HAP-1 (cell line): ENCODE measurements around the gene SYNGR3.
"Not testable (repeated sequence)": the region's sequence is repeated elsewhere in the genome, so short reads cannot be mapped to it uniquely, and the experiment has no call there.

Source experiments
- DNase-seq, 2 experiments: peaks; one replicate each; pipeline ENCODE4 v3.0.0-alpha.2; 2016 to 2020; ENCODE audit warnings: low spot score in 2 of 2
- H3K27me3 ChIP-seq: fragments of 250-450 bp; sonication (Bioruptor Pico); 2 replicates; pipeline ENCODE4 v1.5.1; 2020; ENCODE audit warnings: low read depth, mild to moderate bottlenecking, moderate library complexity
- H3K36me3 ChIP-seq: fragments of 250-450 bp; sonication (Bioruptor Pico); replicated peaks from 2 replicates; pipeline ENCODE4 v1.5.1; 2020; ENCODE audit warnings: mild to moderate bottlenecking
- H3K4me1 ChIP-seq: fragments of 250-450 bp; sonication (Bioruptor Pico); 2 replicates; pipeline ENCODE4 v1.5.1; 2020; ENCODE audit warnings: mild to moderate bottlenecking
- H3K4me3 ChIP-seq: fragments of 250-450 bp; sonication (Bioruptor Pico); 2 replicates; pipeline ENCODE4 v1.5.1; 2020; ENCODE audit warnings: mild to moderate bottlenecking, moderate library complexity
- H3K9me3 ChIP-seq: fragments of 250-450 bp; sonication (Bioruptor Pico); 2 replicates; pipeline ENCODE4 v1.5.1; 2020; ENCODE audit warnings: mild to moderate bottlenecking, moderate library complexity
- in situ Hi-C: fragments of 300-500 bp; cut with MboI; formaldehyde crosslinking; loops from 3 replicates; pipeline ENCODE4 v1.14.3; 2020; ENCODE audit warnings: low sequenced_read_pairs, inconsistent platforms, mixed read lengths

SYNGR3 gene

DNA sequence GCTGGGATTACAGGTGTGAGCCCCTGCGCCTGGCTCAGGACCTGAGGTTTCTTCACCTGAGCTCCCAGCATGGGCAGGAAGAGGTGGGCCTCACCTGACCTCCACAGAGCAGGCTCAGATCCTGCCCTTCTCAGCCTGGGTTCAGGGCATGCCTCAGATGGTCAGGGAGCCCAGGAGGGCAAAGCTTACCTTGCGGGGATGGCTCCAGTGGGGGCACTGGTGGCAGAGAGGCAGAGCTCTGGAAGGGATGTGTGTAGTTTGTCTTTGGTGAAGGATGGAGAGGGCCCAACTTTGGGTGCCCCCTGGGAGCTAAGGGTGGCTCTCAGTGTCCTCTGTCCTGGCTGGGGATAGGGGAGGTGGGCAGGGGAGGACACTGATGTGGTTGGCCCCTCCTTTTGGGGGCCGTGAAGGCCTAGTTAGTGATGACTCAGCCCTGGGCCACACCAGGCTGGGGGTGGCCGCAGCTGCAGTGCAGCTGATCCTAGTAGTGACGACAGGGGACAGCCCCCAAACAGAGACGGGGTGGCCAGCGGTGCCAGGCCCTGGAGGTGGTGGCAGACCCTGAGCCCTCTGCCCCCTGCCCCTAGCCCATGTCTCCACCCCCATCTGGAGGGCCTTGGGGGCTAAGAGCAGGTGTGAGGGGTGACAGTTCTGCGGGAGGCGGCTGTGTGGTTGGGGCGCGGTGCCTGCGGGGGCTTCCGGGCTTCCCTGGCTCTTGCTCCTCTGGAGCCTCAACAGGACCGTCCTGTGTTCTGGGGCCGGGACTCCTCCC lies 42.7 kb downstream of the SYNGR3 start:
- in situ Hi-C loops, result no loop called here
- H3K4me3 ChIP-seq, result no peak overlapping the region

DNA sequence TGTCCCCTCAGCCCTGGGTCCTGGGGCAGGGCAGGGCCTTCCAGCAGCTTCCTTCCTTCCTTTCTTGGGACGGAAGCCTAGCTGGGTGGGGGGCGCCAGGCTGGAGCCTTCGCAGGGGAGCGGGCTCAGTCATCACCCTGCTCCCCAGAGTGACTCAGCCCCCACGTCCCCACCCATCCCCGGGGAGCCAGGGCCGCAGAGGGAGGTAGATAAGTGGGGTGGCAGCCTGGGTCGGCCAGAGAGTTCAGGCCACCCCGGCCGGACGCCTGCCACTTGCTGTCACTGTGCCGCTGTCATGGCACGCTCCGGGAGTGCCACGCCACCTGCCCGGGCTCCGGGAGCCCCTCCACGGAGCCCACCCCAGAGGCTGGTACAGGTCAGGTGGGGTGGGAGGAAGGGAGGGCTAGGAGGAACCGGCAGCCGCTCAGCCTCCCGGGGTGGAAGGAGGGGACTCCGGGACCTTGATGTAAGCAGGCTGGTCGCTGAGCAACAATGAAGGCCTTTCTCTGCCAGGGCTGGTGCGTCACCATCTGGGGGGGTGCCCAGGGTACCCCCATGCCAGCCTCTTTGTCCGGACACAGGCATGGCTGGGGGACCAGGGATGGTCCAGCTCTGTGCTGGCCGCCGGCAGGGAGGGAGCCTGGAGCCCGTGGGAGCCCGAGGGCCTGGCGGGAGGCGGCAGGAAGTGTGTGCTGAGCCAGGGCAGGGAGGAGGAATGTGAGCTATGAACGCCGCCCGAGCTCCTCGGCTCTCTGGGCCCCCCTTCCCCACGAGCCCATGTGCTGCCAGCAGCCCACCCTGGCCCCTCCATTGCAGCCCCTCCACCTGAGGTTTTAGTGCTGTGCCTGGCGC lies 43.5 kb downstream of the SYNGR3 start:
- no peak overlapping the region for H3K4me3 ChIP-seq
- H3K9me3 ChIP-seq, result no peaks in the 10 kb centered on the region
- H3K27me3 ChIP-seq, result no peaks in the 10 kb centered on the region
- in situ Hi-C loops, result no loop called here
- no peaks in the 10 kb centered on the region for H3K4me1 ChIP-seq
- DNase-seq, result no peak
- H3K36me3 ChIP-seq, result 0 out of 2 replicates have a peak, but pooled peaks cover 10% of the 10 kb centered on the region

More for the DNA sequence above, 42.7 kb downstream of the SYNGR3 start:
- Histone ChIP-seq H3K4me1 (peaks cover 3% of the 10 kb centered on the region; the same call in 1 of the 2 replicates), H3K9me3 (no peaks in the 10 kb centered on the region), H3K36me3 (0 out of 2 replicates have a peak, but pooled peaks cover 10% of the 10 kb centered on the region), H3K27me3 (no peaks in the 10 kb centered on the region)
- DNase-seq, result no peak

DNA sequence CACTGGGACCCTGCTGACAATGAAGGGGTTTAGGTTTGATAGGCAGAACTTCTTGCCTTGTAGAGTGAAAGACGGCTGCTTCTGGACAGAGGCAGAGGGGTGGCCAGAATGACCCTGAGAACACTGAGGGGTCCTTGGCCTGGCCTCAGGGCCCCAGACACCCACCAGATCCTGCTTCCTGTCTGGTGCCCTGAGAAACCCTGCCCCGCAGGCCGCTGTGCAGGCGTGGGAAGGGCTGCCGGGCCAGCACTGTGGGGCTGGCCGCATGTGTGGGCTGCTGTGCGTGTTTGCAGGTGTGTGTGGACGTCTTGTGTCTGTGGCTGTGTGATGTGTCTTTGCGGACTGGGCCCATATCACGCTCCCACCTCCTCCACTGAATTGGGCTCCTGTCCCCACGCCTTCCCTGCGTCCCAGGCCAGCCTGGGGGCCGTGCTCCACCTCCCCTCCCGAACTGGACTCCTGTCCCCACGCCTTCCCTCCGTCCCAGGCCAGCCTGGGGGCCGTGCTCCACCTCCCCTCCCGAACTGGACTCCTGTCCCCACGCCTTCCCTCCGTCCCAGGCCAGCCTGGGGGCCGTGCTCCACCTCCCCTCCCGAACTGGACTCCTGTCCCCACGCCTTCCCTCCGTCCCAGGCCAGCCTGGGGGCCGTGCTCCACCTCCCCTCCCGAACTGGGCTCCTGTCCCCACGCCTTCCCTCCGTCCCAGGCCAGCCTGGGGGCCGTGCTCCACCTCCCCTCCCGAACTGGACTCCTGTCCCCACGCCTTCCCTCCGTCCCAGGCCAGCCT lies 44.3 kb downstream of the SYNGR3 start:
- H3K4me1 ChIP-seq, in situ Hi-C loops, H3K27me3 ChIP-seq, H3K4me3 ChIP-seq, H3K9me3 ChIP-seq, H3K36me3 ChIP-seq, DNase-seq: not testable (repeated sequence)

DNA sequence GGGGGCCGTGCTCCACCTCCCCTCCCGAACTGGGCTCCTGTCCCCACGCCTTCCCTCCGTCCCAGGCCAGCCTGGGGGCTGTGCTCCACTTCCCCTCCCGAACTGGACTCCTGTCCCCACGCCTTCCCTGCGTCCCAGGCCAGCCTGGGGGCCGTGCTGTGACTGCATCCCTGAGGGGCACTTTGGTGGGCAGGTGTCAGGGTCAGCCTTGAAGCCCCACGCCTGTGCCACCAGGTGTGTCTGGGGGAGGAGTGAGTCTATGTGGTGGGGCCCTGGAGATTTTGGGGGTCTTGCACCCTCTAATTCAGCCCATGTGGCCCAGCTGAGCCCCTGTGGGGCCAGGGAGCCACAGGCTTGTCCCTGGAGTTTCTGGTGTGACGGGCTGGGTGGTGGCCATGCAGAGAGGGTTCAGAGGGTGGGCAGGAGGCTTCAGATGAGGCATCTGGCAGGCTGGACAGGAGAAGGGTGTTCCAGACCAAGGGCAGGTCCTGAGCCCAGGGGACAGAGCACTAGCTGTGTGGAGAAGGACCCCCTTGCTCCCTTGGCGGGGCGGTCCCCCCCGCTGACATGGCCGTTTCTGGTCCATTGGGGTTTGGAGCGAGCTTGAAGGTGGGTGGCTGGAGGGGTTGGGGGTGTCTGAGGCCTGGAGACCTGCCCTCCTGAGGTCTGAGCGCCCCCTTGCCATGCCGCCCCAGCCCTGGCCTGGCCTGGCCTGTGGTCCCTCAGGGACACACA lies 45.1 kb downstream of the SYNGR3 start:
- Histone ChIP-seq H3K4me3 (no peak overlapping the region), H3K9me3 (no peaks in the 10 kb centered on the region), H3K4me1 (no peaks in the 10 kb centered on the region), H3K27me3 (no peaks in the 10 kb centered on the region), H3K36me3 (peaks cover 7% of the 10 kb centered on the region; the same call in 1 of the 2 replicates)
- no peak for DNase-seq
- in situ Hi-C loops, result no loop called here

DNA sequence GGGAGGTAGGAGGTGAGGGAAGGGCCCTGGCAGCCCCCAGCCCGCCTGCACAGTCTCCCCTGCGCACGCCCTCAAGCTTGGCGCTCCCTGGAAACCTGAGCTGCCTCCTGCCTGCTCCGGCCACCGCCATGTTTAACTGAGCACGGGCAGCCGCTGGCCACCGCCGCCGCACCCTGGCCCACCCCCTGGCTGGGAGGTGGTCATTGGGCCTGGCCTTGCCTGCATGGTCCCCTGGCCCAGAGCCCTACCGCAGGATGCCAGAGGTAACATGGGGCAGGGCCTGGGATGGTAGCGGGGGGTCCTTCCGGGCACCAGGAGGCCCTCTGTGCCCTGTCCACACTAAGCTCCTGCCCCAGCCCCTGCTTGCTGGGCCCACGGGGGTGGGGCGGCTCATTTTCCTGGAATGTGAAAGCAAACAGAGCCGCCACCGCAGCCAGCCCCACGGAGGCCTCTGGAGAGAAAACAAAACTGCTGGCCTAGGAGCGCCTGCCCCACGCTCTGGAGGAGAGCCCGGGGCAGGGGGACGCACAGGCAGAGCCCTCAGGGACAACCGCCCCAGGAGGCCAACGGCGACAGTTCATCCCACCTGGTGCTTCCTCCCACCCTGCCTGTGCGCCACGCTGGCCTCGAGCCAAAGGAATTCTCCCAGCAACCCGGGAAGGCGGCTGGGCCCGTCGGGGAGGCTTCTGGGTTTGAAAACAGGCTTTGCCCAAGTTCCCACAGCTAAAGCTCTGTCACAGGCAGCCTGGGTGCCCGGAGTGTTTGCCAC lies 45.8 kb downstream of the SYNGR3 start:
- in situ Hi-C loops, result no loop called here
- H3K4me3 ChIP-seq, result no peak overlapping the region

DNA sequence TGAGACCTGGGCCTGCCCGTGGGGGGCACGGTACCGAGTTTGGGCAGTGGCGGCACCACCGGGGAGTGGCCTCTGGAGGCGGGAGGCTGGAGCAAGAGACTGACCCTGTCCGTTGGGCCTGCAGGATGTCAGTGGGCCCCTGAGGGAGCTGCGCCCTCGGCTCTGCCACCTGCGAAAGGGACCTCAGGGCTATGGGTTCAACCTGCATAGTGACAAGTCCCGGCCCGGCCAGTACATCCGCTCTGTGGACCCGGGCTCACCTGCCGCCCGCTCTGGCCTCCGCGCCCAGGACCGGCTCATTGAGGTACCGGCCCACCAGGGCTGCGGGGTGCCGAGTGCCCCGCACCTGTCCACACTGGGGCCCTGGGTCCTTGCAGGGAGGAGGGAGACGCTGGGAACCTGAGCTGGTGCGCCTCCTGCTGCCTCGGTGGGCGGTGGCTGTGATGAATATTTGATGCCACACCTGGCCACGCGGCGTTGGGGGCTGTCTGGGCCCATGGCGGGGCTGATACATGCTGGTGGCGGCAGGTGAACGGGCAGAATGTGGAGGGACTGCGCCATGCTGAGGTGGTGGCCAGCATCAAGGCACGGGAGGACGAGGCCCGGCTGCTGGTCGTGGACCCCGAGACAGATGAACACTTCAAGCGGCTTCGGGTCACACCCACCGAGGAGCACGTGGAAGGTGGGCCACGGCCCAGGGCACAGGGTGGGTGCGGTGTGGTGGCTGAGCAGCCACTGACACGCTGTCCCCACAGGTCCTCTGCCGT lies 46.6 kb downstream of the SYNGR3 start:
- no peak overlapping the region for H3K4me3 ChIP-seq
- no peak for DNase-seq
- H3K4me1 ChIP-seq, result no peaks in the 10 kb centered on the region
- in situ Hi-C loops, result no loop called here
- no peaks in the 10 kb centered on the region for H3K9me3 ChIP-seq
- no peaks in the 10 kb centered on the region for H3K27me3 ChIP-seq
- peaks cover 6% of the 10 kb centered on the region for H3K36me3 ChIP-seq

More for the DNA sequence above, 45.8 kb downstream of the SYNGR3 start:
- Histone ChIP-seq H3K27me3 (no peaks in the 10 kb centered on the region), H3K4me1 (no peaks in the 10 kb centered on the region), H3K36me3 (peaks cover 6% of the 10 kb centered on the region), H3K9me3 (no peaks in the 10 kb centered on the region)
- DNase-seq, result no peak

DNA sequence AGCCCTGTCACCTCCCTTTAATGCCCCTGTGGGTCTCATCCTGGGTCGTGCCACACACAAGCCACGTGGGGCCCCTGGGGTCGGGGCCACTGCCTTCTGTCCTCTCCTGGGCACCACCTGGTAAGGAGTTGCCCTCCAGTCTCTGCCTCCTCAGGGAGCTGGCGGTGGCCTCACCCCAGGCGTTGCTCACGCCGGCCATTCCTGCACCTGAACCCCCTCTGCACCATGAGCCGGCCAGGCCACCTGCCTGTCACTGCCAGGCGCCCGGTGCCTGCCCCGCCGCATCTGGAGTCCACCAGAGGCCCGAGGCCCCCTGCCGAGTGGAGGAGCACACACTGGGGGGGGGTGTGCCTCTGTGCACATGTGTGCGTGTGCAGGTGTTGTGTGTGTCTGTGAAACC lies 47.3 kb downstream of the SYNGR3 start:
- no peaks in the 10 kb centered on the region for H3K4me1 ChIP-seq
- no peaks in the 10 kb centered on the region for H3K27me3 ChIP-seq
- no peaks in the 10 kb centered on the region for H3K9me3 ChIP-seq
- in situ Hi-C loops, result no loop called here
- H3K4me3 ChIP-seq, result no peak overlapping the region
- DNase-seq, result no peak
- H3K36me3 ChIP-seq, result peaks cover 6% of the 10 kb centered on the region

DNA sequence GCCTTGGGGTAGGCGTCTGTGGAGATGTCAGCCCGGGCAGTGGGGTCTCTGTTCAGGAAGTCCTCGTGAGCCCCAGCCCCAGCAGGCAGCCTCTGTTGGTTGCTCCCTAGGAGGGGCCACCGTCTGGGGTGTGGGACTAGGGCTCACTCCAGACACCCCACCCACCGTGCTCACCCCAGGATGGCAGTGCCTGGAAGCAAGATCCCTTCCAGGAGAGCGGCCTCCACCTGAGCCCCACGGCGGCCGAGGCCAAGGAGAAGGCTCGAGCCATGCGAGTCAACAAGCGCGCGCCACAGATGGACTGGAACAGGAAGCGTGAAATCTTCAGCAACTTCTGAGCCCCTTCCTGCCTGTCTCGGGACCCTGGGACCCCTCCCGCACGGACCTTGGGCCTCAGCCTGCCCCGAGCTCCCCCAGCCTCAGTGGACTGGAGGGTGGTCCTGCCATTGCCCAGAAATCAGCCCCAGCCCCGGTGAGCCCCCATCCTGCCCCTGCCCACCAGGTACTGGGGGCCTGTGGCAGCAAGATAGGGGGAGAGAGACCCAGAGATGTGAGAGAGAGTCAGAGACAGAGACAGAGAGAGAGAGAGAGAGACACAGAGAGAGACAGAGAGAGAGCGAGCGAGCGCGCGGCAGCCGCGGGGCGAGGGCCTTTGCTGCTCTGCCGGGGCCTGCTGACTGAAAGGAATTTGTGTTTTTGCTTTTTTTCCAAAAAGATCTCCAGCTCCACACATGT lies 48.0 kb downstream of the SYNGR3 start:
- Histone ChIP-seq H3K36me3 (peaks cover 6% of the 10 kb centered on the region), H3K9me3 (no peaks in the 10 kb centered on the region), H3K4me1 (no peaks in the 10 kb centered on the region), H3K4me3 (no peak overlapping the region), H3K27me3 (no peaks in the 10 kb centered on the region)
- no peak for DNase-seq
- in situ Hi-C loops, result no loop called here

DNA sequence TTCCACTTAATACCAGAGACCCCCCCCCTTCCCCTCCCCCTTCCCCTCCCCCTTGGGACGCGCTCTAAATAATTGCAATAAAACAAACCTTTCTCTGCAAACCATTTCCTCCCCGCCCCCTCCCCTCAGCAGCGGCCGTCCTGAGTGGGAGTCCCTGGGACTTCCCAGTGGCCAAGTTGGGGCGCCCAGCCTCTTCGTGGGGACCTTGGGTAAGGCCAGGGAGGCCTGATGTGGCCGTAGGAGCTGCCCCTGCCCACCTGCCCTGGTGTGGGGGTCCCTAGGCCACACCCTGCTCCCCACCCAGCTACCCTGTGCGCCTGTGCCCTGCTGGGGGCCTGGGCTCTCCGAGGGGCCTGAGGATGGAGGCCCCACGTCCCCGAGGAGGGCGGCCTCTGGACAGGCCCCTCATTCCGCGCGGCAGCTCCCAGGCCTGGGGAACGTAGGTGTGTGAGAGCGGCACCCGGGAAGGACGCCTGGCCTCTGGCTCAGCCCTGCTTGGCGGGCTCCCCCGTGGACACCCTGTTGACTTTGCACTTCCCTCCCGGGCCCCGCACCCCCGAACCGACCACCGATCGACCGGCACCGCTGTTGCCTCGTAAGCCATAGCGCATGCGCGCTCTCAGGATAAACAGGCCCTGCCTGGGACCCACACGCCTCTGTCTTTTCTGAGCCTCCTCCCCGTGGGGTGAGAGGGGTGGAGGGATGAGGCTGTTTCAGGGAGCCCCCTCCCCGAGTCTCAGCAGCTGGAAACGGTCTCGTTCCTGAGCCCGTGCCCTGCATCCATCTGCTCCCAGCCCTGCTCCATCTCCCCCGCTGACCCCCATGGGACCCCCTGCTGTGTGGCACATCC lies 48.8 kb downstream of the SYNGR3 start:
- Histone ChIP-seq H3K4me1 (no peaks in the 10 kb centered on the region), H3K36me3 (peaks cover 6% of the 10 kb centered on the region), H3K27me3 (no peaks in the 10 kb centered on the region), H3K9me3 (no peaks in the 10 kb centered on the region), H3K4me3 (no peak overlapping the region)
- no peak for DNase-seq
- in situ Hi-C loops, result no loop called here

DNA sequence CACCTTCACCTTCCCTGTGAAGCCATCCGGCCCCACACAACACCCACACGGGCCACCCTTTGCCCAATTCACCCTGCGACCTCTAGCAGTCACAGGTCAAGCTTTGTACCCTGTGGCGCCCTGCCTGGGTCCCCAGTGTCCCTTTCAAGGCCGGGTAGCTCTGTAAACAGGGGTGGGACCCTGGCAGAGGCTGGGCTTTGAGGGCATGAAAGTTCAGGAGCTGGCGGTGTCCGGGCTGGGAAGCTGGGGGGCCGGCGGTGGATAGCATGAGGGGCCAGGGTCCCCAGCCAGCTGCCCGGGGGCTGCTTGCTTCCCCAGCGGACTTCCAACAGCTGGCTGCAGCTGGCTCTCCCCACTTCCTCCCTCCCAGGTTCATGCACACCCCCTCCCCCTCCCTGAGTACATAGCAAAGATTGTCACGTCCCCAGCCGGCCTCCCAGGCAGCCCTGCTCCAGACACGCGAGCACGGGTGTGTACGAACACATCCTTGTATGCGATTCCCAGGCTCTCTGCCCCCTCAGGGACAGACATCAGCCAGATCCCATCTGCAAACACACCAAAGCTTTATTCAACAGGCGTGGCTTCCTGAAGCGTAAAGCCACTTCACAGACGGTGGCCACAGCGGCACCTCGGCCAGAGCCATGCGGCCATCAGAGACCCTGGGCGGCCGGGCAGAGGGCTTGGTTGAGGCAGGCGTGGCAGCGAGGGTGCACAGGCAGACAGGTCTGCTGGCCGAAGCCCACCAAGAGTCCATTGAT lies 49.7 kb downstream of the SYNGR3 start:
- no peaks in the 10 kb centered on the region for H3K9me3 ChIP-seq
- H3K27me3 ChIP-seq, result no peaks in the 10 kb centered on the region
- H3K4me1 ChIP-seq, result no peaks in the 10 kb centered on the region
- in situ Hi-C loops, result no loop called here
- H3K4me3 ChIP-seq, result no peak overlapping the region
- DNase-seq, result no peak
- peaks cover 6% of the 10 kb centered on the region for H3K36me3 ChIP-seq
